Measurements from ENCODE around the gene BBS9.

Gene BBS9

DNA sequence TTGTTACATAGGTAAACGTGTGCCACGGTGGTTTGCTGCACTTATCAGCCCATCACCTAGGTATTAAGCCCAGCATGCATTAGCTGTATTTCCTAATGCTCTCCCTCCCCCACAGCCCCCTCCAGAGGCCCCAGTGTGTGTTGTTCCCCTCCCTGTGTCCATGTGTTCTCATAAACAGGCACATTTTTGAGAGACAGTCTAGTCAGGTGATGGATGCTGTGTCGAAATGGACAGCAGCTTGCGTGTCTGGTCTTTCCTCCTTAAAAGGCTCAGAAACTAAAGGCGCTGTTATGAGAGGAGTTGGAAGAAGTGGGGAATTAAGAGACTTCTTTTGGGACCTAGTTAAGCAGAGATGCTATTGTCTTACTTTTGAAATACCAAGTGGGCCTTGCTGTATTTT is 296.0 kb downstream of the BBS9 start:
- H3K79me2 ChIP-seq (ENCODE audit: insufficient read depth, low read length), result no peaks in the 10 kb centered on the region
- H3K9me3 ChIP-seq (ENCODE audit: insufficient read depth, low read length), result no peaks in the 10 kb centered on the region
- H3K27me3 ChIP-seq (ENCODE audit: low read length), result no peaks in the 10 kb centered on the region
- TF ChIP-seq EZH2phosphoT487 (conservative IDR thresholded peaks at IDR 0.05; ENCODE audit: low read length), result no peak
- TF ChIP-seq, protein P1, sequence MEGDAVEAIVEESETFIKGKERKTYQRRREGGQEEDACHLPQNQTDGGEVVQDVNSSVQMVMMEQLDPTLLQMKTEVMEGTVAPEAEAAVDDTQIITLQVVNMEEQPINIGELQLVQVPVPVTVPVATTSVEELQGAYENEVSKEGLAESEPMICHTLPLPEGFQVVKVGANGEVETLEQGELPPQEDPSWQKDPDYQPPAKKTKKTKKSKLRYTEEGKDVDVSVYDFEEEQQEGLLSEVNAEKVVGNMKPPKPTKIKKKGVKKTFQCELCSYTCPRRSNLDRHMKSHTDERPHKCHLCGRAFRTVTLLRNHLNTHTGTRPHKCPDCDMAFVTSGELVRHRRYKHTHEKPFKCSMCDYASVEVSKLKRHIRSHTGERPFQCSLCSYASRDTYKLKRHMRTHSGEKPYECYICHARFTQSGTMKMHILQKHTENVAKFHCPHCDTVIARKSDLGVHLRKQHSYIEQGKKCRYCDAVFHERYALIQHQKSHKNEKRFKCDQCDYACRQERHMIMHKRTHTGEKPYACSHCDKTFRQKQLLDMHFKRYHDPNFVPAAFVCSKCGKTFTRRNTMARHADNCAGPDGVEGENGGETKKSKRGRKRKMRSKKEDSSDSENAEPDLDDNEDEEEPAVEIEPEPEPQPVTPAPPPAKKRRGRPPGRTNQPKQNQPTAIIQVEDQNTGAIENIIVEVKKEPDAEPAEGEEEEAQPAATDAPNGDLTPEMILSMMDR (IDR thresholded peaks at IDR 0.05; ENCODE audit: insufficient read depth, low read length, poor library complexity, severe bottlenecking), result no peak
- no peaks in the 10 kb centered on the region for H3F3A ChIP-seq (ENCODE audit: insufficient read depth)
- no peak overlapping the region for H3K9ac ChIP-seq (ENCODE audit: low read length)
- H2AFZ ChIP-seq (ENCODE audit: low read depth, low read length, severe bottlenecking), result no peak overlapping the region
- no peak overlapping the region for H3K4me2 ChIP-seq (ENCODE audit: low read depth, low read length, poor library complexity, severe bottlenecking)
- no peaks in the 10 kb centered on the region for H4K20me1 ChIP-seq (ENCODE audit: low read depth, low read length)
- H3K9me2 ChIP-seq (replicated peaks; ENCODE audit: insufficient read depth, low read length), result no peaks in the 10 kb centered on the region
- H3K4me3 ChIP-seq (ENCODE audit: insufficient read depth, low read length, poor library complexity, severe bottlenecking), result no peak overlapping the region
- H3K36me3 ChIP-seq (ENCODE audit: low read length), result no peaks in the 10 kb centered on the region
- no peak overlapping the region for H3K27ac ChIP-seq (ENCODE audit: low read depth, low read length)

DNA sequence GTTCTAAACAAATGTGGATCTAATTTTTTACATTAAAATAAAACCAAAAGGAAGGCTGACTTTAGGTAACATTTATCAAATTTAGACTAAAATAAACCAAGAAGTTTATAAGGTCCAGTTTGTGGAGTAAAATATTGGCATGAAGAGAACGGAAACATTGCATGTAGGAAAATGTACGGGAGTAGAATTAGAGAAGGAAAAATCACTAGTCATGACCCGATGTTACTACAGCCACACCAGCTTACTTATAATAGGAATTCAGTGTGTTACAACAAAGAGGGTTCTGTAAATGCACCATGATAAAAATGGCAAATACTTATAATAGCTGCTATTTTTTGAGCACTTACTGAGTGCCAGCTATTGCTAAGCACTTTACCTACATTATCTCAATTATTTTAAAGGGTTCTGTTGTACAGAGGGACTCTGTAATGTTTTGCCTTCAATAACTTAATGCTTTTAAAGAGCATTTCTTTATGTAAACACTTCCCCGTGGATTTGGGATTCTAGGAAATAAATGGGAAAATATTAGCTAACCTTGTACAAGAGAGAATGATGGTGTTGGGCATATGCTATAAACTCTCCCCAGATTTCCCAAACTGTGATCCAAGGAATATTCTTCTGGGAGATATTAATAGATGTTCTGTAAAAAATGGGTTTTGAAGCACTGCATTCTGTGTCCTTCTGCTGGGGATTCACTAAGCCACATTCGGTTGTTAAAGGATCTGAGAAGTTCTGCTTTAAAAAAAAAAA is 296.7 kb downstream of the BBS9 start:
- H3K4me2 ChIP-seq (ENCODE audit: low read depth, low read length, poor library complexity, severe bottlenecking), result no peak overlapping the region
- H2AFZ ChIP-seq (ENCODE audit: low read depth, low read length, severe bottlenecking), result no peak overlapping the region
- no peaks in the 10 kb centered on the region for H3F3A ChIP-seq (ENCODE audit: insufficient read depth)
- H3K9ac ChIP-seq (ENCODE audit: low read length), result no peak overlapping the region
- no peaks in the 10 kb centered on the region for H4K20me1 ChIP-seq (ENCODE audit: low read depth, low read length)
- TF ChIP-seq EZH2phosphoT487 (conservative IDR thresholded peaks at IDR 0.05; ENCODE audit: low read length), result no peak
- TF ChIP-seq, protein P1 (IDR thresholded peaks at IDR 0.05; ENCODE audit: insufficient read depth, low read length, poor library complexity, severe bottlenecking), result no peak
- H3K9me3 ChIP-seq (ENCODE audit: insufficient read depth, low read length), result no peaks in the 10 kb centered on the region
- H3K9me2 ChIP-seq (replicated peaks; ENCODE audit: insufficient read depth, low read length), result no peaks in the 10 kb centered on the region
- H3K79me2 ChIP-seq (ENCODE audit: insufficient read depth, low read length), result no peaks in the 10 kb centered on the region
- H3K27ac ChIP-seq (ENCODE audit: low read depth, low read length), result no peak overlapping the region
- no peak overlapping the region for H3K4me3 ChIP-seq (ENCODE audit: insufficient read depth, low read length, poor library complexity, severe bottlenecking)
- no peaks in the 10 kb centered on the region for H3K27me3 ChIP-seq (ENCODE audit: low read length)
- no peaks in the 10 kb centered on the region for H3K36me3 ChIP-seq (ENCODE audit: low read length)

DNA sequence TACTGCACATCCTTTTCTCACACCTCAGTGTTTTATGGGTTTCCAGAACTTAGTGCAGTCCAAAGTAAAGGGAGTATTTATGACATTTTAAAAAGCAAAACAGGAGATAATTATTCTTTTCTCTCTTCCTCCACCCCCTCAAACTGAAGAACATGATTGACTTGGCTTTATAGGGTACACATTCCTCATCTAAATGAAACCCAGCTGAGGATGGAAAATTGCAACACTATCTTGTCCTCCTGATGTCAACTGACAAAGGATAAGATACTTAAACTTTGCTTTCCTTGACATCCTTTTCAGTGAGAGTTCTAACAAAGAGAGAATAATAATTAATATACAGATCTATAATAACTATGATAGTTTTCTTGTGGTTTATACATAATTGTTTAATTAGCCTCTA is 299.1 kb downstream of the BBS9 start:
- no peaks in the 10 kb centered on the region for H3K9me2 ChIP-seq (replicated peaks; ENCODE audit: insufficient read depth, low read length)
- H3K4me3 ChIP-seq (ENCODE audit: insufficient read depth, low read length, poor library complexity, severe bottlenecking), result no peak overlapping the region
- no peaks in the 10 kb centered on the region for H3F3A ChIP-seq (ENCODE audit: insufficient read depth)
- no peaks in the 10 kb centered on the region for H4K20me1 ChIP-seq (ENCODE audit: low read depth, low read length)
- H3K9ac ChIP-seq (ENCODE audit: low read length), result no peak overlapping the region
- no peaks in the 10 kb centered on the region for H3K27me3 ChIP-seq (ENCODE audit: low read length)
- no peak overlapping the region for H3K4me2 ChIP-seq (ENCODE audit: low read depth, low read length, poor library complexity, severe bottlenecking)
- H2AFZ ChIP-seq (ENCODE audit: low read depth, low read length, severe bottlenecking), result no peak overlapping the region
- H3K36me3 ChIP-seq (ENCODE audit: low read length), result no peaks in the 10 kb centered on the region
- H3K9me3 ChIP-seq (ENCODE audit: insufficient read depth, low read length), result no peaks in the 10 kb centered on the region
- no peaks in the 10 kb centered on the region for H3K79me2 ChIP-seq (ENCODE audit: insufficient read depth, low read length)
- TF ChIP-seq, protein P1 (IDR thresholded peaks at IDR 0.05; ENCODE audit: insufficient read depth, low read length, poor library complexity, severe bottlenecking), result no peak
- TF ChIP-seq EZH2phosphoT487 (conservative IDR thresholded peaks at IDR 0.05; ENCODE audit: low read length), result no peak
- H3K27ac ChIP-seq (ENCODE audit: low read depth, low read length), result no peak overlapping the region

Measured in SU-DHL-6 (cell line).